Measurements from ENCODE around the gene ISG20L2.

Gene ISG20L2

DNA sequence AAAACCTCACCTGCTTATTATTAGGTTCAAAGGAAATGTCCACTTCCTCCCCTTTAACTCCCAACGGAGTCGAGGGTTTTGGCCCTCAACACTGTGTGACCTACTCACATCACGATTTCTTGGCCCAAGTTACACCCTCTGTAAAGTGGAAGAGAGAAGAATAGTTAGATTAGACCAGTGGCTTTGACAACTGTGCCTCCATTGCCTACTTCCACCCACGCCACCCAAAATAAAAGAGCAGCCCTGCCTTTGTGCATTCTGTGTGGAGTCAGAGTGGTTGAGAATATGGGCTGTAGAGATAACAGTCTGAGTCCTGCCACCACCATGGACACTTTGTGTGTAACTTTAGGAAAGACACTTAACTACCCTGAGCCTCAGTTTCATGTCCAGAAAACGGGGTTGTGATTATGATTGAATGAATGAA is 27.0 kb upstream of the ISG20L2 start:
- ATAC-seq, result no peak
- TF ChIP-seq ISL1 (CRISPR knock-in tag; IDR thresholded peaks at IDR 0.05), result no peak
- TF ChIP-seq ZNF565 (CRISPR knock-in tag; conservative IDR thresholded peaks at IDR 0.05; ENCODE audit: low read depth), result no peak
- no peak for TF ChIP-seq PPARA (CRISPR knock-in tag; IDR thresholded peaks at IDR 0.05; ENCODE audit: borderline replicate concordance)
- TF ChIP-seq, protein P1, sequence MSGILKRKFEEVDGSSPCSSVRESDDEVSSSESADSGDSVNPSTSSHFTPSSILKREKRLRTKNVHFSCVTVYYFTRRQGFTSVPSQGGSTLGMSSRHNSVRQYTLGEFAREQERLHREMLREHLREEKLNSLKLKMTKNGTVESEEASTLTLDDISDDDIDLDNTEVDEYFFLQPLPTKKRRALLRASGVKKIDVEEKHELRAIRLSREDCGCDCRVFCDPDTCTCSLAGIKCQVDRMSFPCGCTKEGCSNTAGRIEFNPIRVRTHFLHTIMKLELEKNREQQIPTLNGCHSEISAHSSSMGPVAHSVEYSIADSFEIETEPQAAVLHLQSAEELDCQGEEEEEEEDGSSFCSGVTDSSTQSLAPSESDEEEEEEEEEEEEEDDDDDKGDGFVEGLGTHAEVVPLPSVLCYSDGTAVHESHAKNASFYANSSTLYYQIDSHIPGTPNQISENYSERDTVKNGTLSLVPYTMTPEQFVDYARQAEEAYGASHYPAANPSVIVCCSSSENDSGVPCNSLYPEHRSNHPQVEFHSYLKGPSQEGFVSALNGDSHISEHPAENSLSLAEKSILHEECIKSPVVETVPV (CRISPR knock-in tag; IDR thresholded peaks at IDR 0.05), result no peak
- no peak for TF ChIP-seq ZNF70 (CRISPR knock-in tag; IDR thresholded peaks at IDR 0.05)
- no peak for TF ChIP-seq TCF4 (CRISPR knock-in tag; IDR thresholded peaks at IDR 0.05; ENCODE audit: borderline replicate concordance)
- no peak for TF ChIP-seq GLIS3 (CRISPR knock-in tag; IDR thresholded peaks at IDR 0.05)
- no peak for TF ChIP-seq BACH2 (CRISPR knock-in tag; IDR thresholded peaks at IDR 0.05; ENCODE audit: borderline replicate concordance)
- TF ChIP-seq SNAI2 (CRISPR knock-in tag; IDR thresholded peaks at IDR 0.05), result no peak
- TF ChIP-seq CSDC2 (CRISPR knock-in tag; IDR thresholded peaks at IDR 0.05), result no peak
- TF ChIP-seq OSR1 (CRISPR knock-in tag; IDR thresholded peaks at IDR 0.05), result no peak
- no peak for TF ChIP-seq RARB (CRISPR knock-in tag; IDR thresholded peaks at IDR 0.05)

DNA sequence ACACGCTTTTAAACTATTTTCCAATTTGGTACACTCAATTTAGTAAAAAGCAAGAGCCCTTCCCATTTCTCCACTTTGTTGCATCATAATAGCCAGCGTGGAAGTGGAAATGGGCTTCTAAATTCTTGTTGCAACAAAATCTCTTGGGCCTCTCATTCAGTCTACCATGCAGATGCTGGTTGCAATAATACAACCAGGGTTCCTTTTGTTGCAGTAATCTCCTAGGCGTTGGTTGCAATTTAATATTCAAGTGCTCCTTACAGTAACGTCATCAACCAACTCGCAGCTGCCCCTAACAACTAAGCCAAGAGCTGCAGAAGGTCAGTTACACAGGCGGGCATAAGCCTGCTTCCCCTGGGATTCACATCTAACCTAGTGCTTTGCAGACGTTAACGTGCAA is 25.7 kb upstream of the ISG20L2 start:
- ATAC-seq, result no peak
- TF ChIP-seq TOX (CRISPR knock-in tag; IDR thresholded peaks at IDR 0.05; ENCODE audit: borderline replicate concordance) (no peak), RARB (CRISPR knock-in tag; IDR thresholded peaks at IDR 0.05) (no peak), ESRRG (CRISPR knock-in tag; IDR thresholded peaks at IDR 0.05) (no peak), ZFP30 (CRISPR knock-in tag; IDR thresholded peaks at IDR 0.05) (no peak), GLIS3 (CRISPR knock-in tag; IDR thresholded peaks at IDR 0.05) (no peak), CSDC2 (CRISPR knock-in tag; IDR thresholded peaks at IDR 0.05) (no peak), ZNF8 (CRISPR knock-in tag; IDR thresholded peaks at IDR 0.05) (no peak), ZFP3 (CRISPR knock-in tag; IDR thresholded peaks at IDR 0.05) (no peak), BACH2 (CRISPR knock-in tag; IDR thresholded peaks at IDR 0.05; ENCODE audit: borderline replicate concordance) (no peak), TCF4 (CRISPR knock-in tag; IDR thresholded peaks at IDR 0.05; ENCODE audit: borderline replicate concordance) (no peak), ZNF565 (CRISPR knock-in tag; conservative IDR thresholded peaks at IDR 0.05; ENCODE audit: low read depth) (no peak), PPARA (CRISPR knock-in tag; IDR thresholded peaks at IDR 0.05; ENCODE audit: borderline replicate concordance) (no peak), SNAI2 (CRISPR knock-in tag; IDR thresholded peaks at IDR 0.05) (no peak), ZC3H10 (CRISPR knock-in tag; IDR thresholded peaks at IDR 0.05) (no peak), ZNF70 (CRISPR knock-in tag; IDR thresholded peaks at IDR 0.05) (no peak), OSR1 (CRISPR knock-in tag; IDR thresholded peaks at IDR 0.05) (no peak)
- TF ChIP-seq, protein P1 (CRISPR knock-in tag; IDR thresholded peaks at IDR 0.05), result no peak
- TF ChIP-seq, protein P2, sequence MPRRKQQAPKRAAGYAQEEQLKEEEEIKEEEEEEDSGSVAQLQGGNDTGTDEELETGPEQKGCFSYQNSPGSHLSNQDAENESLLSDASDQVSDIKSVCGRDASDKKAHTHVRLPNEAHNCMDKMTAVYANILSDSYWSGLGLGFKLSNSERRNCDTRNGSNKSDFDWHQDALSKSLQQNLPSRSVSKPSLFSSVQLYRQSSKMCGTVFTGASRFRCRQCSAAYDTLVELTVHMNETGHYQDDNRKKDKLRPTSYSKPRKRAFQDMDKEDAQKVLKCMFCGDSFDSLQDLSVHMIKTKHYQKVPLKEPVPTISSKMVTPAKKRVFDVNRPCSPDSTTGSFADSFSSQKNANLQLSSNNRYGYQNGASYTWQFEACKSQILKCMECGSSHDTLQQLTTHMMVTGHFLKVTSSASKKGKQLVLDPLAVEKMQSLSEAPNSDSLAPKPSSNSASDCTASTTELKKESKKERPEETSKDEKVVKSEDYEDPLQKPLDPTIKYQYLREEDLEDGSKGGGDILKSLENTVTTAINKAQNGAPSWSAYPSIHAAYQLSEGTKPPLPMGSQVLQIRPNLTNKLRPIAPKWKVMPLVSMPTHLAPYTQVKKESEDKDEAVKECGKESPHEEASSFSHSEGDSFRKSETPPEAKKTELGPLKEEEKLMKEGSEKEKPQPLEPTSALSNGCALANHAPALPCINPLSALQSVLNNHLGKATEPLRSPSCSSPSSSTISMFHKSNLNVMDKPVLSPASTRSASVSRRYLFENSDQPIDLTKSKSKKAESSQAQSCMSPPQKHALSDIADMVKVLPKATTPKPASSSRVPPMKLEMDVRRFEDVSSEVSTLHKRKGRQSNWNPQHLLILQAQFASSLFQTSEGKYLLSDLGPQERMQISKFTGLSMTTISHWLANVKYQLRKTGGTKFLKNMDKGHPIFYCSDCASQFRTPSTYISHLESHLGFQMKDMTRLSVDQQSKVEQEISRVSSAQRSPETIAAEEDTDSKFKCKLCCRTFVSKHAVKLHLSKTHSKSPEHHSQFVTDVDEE (CRISPR knock-in tag; IDR thresholded peaks at IDR 0.05), result no peak

DNA sequence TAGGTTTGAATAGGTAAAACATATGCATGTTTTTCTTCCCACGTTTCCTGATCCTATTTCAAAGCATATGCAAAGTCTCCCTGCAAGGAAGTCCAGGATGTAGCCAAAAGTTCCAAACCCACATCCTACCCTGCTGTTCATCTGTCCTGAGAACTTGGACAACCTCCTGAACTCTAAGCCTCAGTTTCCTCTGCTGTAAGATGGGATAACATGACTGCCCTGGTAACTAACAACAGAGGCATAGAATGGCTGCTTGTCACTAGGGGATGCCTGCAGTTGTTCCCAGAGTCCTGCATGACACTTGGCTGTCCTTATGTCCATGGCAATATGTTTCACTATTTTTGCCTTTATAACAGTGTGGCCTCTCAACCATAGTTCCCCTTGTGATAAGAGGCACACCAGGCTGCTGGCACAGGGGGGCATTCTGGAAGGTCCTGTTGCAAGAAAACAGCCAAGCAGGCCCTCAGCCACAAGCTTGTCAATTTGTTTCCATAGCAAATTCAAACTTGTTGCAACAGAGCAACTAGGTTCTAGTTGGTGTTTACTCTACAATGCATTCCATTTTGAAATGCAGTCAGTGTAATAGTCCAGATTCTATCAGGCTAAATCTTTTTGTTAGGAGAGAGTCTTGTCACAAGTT is 24.4 kb upstream of the ISG20L2 start:
- TF ChIP-seq, protein P3, sequence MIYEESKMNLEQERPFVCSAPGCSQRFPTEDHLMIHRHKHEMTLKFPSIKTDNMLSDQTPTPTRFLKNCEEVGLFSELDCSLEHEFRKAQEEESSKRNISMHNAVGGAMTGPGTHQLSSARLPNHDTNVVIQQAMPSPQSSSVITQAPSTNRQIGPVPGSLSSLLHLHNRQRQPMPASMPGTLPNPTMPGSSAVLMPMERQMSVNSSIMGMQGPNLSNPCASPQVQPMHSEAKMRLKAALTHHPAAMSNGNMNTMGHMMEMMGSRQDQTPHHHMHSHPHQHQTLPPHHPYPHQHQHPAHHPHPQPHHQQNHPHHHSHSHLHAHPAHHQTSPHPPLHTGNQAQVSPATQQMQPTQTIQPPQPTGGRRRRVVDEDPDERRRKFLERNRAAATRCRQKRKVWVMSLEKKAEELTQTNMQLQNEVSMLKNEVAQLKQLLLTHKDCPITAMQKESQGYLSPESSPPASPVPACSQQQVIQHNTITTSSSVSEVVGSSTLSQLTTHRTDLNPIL (CRISPR knock-in tag; IDR thresholded peaks at IDR 0.05; ENCODE audit: low read depth), result no peak
- TF ChIP-seq PPARA (CRISPR knock-in tag; IDR thresholded peaks at IDR 0.05; ENCODE audit: borderline replicate concordance) (no peak), ZFP30 (CRISPR knock-in tag; IDR thresholded peaks at IDR 0.05) (no peak), BACH2 (CRISPR knock-in tag; IDR thresholded peaks at IDR 0.05; ENCODE audit: borderline replicate concordance) (no peak), ZNF8 (CRISPR knock-in tag; IDR thresholded peaks at IDR 0.05) (no peak), CSDC2 (CRISPR knock-in tag; IDR thresholded peaks at IDR 0.05) (no peak), SNAI2 (CRISPR knock-in tag; IDR thresholded peaks at IDR 0.05) (no peak), OSR1 (CRISPR knock-in tag; IDR thresholded peaks at IDR 0.05) (no peak), ARNTL (CRISPR knock-in tag; IDR thresholded peaks at IDR 0.05; ENCODE audit: borderline replicate concordance, low read depth) (no peak), RARB (CRISPR knock-in tag; IDR thresholded peaks at IDR 0.05) (no peak), ESRRG (CRISPR knock-in tag; IDR thresholded peaks at IDR 0.05) (no peak), ZC3H10 (CRISPR knock-in tag; IDR thresholded peaks at IDR 0.05) (no peak)
- TF ChIP-seq, protein P2 (CRISPR knock-in tag; IDR thresholded peaks at IDR 0.05), result no peak
- TF ChIP-seq, protein P1 (CRISPR knock-in tag; IDR thresholded peaks at IDR 0.05), result no peak
- TF ChIP-seq, protein P4, sequence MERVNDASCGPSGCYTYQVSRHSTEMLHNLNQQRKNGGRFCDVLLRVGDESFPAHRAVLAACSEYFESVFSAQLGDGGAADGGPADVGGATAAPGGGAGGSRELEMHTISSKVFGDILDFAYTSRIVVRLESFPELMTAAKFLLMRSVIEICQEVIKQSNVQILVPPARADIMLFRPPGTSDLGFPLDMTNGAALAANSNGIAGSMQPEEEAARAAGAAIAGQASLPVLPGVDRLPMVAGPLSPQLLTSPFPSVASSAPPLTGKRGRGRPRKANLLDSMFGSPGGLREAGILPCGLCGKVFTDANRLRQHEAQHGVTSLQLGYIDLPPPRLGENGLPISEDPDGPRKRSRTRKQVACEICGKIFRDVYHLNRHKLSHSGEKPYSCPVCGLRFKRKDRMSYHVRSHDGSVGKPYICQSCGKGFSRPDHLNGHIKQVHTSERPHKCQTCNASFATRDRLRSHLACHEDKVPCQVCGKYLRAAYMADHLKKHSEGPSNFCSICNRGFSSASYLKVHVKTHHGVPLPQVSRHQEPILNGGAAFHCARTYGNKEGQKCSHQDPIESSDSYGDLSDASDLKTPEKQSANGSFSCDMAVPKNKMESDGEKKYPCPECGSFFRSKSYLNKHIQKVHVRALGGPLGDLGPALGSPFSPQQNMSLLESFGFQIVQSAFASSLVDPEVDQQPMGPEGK (CRISPR knock-in tag; IDR thresholded peaks at IDR 0.05; ENCODE audit: borderline replicate concordance), result no peak
- no peak for ATAC-seq

Data from SK-N-SH treated with all-trans-retinoic acid at 6 μM for 48 hours (cell line).